Measurements from ENCODE around the gene MTTP.

MTTP gene

DNA sequence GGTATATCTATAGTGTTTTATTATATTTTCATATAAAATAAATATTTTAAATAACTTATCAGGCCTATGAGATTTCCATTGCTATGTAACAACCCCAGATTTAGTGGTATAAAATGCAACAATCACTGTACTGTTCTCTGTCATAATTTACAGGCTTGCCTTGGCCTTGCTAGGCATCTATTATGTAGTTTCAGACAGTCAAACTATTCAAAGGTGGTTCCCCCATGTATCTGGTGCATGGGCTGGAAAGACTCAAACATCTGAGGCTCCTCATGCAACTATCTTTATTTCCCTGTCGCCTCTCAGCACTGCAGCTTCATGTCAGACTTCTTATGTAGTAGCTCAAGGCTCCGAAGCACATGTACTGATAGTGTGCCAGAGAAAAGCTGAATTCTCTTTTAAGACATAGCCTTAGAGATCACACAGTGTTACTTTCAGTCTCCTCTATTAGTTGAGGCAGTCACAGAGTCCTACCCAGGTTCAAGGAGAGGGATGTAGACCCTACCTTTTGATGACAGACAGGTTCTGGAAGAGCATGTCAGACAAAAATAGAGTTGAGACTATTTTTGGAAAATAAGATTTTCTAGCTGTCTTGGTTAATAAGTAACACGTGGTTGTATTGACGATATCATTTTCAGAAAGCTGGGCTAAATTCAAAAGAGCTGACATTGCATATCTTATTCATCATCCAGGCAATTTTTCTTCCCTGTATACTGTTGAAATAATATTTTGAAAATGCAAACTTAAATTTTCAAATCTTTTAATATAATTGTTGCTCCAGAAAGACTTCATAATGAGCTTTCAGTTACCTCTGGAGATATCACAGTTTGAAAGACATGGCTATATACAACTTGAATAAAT is 19.4 kb downstream of the MTTP start:
- DNase-seq (ENCODE audit: low read depth), result no peak

DNA sequence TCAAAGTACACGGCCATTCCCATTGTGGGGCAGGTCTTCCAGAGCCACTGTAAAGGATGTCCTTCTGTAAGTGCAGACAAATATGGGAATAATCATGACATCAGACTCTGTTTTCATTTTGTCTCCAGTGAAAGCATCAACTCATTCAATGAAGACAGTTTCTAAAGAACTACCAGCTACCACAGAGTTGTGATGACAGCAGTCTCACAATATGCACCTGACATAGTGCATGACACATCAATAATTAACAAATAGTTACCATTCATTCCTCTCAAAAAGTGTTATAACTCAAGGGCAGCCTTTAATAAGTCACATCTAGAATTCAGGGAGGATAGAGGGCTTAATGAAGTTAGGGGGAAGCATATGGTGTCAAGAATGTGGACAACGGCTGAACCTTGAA is 20.2 kb downstream of the MTTP start:
- no peak for DNase-seq (ENCODE audit: low read depth)

DNA sequence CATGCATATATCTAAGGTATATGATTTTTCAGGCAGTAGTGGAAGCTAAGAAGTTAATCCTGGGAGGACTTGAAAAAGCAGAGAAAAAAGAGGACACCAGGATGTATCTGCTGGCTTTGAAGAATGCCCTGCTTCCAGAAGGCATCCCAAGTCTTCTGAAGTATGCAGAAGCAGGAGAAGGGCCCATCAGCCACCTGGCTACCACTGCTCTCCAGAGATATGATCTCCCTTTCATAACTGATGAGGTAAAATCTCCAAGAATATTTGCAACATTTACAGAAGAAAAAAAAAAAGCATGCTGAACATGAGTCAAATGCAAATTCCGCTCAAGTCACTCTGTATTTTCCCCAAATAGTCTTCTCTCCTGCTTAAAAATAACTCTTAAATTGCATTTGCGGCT is 32.1 kb downstream of the MTTP start:
- no peak for DNase-seq (ENCODE audit: low read depth)

DNA sequence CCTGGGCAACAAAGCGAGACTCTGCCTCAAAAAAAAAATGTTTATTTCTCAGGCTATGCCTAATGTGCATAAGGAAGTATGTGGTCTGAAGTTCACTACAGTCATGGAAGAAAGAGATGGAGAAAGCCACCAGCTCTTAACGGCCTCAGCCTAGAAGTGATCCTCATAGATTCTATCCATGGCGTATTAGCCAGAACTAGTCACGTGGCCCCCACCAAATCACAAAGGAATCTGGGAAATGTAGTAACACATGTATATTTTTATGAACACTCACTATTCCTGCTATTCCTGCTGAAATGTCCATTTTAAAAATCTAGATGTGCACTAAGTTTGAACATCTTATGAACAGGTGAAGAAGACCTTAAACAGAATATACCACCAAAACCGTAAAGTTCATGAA is 33.8 kb downstream of the MTTP start:
- DNase-seq (ENCODE audit: low read depth), result no peak

DNA sequence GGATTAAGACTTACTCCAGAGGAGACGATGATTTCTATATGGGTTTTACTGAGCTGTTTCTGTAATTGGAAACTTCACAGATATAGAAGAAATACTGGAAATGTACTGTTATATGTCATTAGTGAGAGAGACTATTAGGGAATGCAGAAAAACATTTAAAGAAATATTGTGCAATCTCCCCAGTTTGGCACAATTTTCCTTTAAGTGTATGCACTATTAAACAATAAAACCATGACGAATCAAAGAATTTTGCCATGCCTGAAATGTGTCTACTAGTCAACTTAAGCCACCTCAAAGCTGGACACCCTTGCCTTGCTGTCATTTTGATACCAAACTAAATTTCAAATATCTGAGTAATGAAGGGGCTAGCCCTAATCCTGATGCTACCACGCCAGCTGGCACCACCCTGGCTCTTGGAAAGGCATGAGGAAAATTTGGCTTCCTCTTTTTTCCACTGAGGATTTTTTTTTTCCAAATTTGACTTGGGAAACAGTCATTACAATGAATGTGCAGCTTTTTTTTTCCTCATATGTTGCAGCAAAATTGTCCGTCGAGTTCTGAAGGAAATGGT is 36.1 kb downstream of the MTTP start:
- DNase-seq (ENCODE audit: low read depth), result no peak

DNA sequence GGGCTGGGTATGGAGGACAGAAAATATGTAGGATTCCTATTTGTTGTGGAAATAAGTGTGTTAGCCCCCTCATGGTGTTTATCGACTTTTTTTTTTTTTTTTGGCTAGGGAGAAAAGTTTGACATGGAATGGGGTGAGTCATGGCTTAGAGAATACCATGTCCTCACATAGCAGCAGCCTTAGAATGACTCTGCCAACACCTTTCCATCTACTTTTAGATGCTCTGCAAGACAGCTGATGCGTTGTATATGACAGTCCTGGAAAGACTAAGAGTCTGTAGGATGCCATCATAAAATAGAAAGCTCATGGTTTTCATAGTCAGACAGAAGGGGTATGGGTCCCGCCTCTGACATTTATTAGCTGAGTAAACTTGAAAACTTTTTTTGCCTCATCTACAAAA is 37.7 kb downstream of the MTTP start:
- no peak for DNase-seq (ENCODE audit: low read depth)

DNA sequence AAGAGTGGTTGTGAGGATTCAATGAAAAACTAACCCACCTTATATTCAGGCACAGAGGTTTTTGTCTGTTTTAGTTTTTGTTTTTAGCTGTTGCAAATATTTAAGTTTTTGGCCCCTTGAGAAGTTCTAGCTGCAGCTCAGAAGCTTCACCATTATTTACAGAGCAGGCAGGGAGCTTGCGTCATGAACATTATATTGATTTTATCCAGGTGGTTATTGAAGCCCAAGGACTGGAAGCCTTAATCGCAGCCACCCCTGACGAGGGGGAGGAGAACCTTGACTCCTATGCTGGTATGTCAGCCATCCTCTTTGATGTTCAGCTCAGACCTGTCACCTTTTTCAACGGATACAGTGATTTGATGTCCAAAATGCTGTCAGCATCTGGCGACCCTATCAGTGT is 38.1 kb downstream of the MTTP start:
- DNase-seq (ENCODE audit: low read depth), result no peak

DNA sequence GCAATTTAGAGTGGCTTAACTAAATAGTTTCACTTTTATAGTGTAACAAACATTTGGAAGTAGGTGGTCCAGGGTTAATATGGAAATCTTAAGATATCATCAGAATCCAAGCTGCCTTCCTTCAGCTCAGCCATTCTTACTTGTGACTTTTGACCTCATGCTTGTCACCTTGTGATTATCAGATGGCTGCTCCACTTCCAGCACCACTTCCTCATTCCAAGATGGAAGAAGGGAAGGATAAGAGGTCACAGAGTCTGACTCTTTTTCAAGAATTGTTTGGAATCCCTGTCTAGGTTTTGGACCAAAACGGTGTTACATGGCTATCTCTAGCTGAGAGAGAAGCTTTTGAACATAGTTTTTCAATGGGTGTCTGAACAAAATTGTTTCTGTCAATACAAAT is 39.9 kb downstream of the MTTP start:
- no peak for DNase-seq (ENCODE audit: low read depth)

DNA sequence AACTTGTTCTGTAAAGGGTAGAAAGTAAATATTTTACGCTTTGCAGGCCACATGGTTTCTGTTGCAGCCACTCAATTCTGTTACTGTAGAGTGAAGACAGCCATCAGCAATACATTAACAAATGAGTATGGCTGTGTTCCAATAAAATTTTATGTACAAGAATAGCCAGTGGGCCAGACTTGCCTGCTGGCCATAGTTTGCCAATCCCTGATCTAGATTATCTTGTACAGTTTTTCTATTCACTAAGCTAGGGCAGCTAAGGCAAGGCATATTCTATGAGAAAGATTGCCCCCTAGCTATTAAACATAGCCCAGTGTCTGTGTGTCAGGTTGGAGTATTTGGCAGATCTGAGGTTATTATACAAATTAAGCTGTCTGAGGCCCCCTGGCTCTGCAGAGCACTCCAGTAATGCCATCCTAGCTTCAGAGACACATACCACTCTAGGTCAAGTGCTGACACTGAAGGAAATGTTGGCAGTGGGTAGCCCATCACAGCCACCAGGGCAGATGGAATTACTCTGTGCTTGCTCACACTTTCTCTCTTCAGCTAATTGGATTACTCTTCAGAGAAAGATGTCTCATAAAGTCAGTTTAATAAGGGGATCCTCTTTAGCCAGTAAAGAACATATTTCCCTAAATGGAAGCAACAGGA is 40.7 kb downstream of the MTTP start:
- DNase-seq (ENCODE audit: low read depth), result no peak

DNA sequence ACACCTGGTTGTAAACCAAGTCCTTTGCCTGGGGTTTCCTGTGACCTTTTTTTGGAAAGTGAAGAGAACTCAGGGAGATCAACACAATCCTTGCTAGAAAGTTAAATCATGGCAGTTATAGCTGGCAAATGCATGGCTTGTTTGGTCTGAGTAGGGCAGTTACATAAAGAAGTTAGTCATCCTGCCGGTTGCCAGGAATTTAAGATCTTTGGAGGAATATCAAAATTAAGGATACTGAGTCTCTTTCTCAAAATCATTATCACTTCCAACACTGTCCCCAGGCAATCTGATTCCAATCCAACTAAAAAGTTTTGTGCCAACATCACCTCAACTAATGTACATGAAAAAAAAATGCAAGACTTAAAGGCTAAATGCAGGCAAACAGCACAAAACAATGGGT is 42.8 kb downstream of the MTTP start:
- DNase-seq (ENCODE audit: low read depth), result no peak

DNA sequence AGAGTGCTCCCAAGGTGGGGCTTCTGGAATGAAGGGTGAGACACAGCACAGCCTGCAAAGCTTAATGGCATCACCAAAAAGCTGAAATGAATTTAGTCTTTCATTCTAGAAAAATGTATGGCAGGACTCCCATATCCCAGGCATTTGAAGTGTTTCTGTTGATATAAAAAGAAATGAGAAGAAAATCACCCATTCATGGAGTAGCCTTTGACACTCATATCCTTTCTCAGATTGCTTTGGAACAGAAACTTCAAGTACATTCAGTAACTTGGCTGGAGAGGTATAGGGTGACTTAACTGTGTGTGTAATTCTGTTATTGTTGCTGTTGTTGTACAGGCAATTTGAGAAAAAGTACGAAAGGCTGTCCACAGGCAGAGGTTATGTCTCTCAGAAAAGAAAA is 47.7 kb downstream of the MTTP start:
- DNase-seq (ENCODE audit: low read depth), result no peak

DNA sequence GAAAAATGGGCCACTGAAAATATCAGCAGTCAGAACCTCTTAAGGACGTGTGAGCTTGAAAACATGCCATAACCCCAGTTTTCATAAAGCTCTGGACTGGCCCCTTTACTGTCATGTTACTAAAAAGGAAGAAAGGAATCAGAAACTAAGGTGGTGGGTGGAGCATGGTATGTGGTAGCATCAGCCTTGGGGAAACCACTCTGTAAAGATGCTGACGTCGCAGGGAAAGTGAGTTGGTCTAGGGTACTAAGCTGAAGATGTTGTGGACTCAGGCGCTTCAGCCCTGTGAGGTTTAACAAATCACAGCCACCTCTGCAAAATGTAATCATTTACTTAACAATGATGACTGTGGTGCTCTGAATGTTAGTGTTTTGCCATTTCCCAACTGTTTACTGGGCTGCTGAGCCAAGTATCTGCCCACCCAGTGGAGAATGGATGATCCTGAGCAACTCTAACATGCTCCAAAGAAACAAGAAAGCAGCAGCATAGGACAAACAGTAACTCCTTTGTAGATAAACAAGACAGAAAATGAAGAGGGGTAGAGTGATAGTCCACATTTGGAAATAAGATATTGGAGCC is 49.6 kb downstream of the MTTP start:
- DNase-seq (ENCODE audit: low read depth), result no peak

DNA sequence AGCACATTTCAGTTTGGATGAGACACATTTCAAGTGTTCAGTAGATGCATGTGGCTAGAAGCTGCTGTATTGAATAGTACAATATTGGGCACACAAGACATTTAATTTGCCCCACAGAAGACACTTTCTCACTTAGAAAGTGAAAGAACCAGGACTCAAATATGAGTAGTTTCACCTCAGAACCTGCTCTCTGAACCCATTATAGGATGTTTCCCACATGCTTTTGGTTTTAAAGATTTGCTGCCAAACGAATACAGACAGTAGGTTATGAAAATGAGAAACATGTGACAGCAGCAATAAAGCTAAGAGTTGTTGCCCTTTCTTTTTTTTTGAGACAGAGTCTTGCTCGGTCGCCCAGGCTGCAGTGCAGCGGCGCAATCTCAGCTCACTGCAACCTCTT is 50.7 kb downstream of the MTTP start:
- no peak for DNase-seq (ENCODE audit: low read depth)

DNA sequence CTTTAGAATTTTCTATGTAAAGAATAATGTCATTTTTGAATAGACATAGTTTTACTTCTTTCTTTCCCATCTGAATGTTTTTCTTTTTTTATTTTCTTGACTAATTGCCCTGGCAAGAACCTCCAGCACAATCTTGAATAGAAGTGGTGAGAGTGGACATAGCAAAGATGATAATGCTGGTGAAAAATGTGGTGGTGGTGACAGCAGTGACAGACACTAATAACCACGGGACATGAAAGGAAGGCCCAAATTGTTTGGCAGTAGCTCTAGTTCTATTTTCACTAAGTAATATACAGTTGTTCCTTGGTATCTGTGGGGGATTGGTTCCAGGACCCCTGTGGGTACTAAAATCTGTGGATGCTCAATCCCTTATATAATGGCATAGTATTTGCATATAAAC is 53.4 kb downstream of the MTTP start:
- DNase-seq (ENCODE audit: low read depth), result no peak

DNA sequence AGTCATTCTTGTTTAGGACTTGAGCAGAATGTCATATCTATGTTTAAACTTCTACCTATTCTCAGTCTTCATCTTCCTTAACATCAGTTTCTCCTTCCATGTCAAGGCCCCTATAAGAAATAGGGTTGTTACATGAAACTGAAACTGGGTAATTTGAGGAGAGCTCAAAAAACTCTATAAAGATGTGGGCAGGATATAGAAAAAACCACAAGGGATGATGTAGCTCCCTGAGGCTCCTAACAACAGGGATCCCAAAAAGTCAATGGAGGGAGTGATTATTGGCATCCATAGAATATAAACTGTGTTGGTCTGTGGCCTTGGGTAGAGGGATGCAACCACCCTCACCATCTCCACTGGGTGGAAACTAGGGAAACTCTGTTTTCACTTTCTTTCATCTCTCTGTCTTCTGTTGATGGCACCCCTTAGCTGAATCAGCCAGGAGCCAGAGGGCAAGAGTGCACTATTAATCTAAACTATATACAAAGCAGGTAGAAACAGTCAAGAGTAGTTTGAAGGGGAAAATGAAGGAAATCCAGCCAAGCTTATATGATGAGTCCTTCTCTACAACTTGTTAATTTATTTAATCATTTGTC is 55.4 kb downstream of the MTTP start:
- no peak for DNase-seq (ENCODE audit: low read depth)

DNA sequence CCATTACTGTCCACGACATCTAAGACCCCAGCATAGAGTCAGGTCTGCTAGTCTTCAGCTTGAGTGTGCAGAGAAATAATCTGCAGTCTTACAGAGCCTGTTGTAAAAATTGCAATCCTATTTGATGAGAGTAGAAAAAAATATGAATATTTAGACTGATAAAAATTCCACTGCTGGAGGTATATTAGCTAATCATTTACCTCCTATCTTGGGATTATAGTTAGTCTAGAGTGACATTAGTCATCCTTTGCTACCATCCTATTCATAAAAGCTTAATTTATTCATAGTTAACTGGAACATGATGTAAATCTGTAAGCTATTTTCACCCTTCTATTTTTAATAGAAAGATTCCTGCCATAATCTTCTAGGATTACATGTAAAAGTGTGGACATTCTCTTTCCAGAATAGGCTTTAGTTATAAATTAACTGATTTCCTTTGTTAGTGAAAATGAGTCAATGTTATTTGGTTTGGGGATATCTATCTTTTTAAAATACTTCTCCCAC is 56.3 kb downstream of the MTTP start:
- DNase-seq (ENCODE audit: low read depth), result no peak

DNA sequence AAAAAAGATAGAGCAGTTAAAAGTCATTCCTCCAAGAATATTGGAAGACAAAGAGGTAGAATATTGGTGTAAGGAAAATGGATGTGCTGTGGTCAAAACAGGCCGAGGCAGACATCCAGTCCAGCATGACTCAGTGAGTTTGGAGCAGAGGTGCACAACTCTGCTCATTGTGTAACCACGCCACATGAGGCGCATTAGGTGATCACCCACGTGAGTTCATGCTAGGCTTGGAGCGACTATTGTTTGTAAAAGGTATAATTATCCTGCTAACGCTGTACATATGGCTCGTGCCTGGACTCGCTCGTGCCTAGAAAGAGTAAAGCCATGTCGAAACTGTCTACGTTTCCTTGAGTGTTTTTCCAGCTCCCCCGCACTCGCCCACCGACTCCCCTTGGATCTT is 59.1 kb downstream of the MTTP start:
- no peak for DNase-seq (ENCODE audit: low read depth)

DNA sequence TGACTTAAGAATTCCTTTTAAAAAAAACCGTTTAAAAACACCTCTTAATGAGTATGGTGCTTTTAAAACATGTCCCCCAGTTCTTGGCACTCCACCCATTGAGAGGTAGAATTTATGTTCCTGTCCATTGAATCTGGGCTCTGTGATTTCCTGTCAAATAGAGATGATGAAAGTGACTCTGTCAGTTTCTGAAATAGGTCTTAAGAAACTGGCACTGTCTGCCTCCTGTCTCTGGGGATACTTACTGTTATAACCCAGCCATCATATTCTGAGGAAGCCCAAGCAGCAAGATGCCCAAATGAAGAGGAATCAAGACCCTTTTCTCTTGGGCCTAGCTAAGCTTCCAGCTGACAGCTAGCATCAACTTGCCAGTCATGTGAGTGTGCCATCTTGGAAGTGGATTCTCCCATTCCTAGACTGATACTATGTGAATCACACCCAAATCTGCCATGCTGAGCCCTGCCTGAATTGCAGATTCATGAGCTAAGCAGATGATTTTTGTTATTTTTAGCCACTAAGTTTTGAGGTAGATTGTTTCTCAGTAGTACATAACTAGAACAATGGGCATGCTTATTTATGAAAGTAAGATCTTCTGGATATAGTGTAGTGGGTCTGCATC is 60.2 kb downstream of the MTTP start:
- no peak for DNase-seq (ENCODE audit: low read depth)

DNA sequence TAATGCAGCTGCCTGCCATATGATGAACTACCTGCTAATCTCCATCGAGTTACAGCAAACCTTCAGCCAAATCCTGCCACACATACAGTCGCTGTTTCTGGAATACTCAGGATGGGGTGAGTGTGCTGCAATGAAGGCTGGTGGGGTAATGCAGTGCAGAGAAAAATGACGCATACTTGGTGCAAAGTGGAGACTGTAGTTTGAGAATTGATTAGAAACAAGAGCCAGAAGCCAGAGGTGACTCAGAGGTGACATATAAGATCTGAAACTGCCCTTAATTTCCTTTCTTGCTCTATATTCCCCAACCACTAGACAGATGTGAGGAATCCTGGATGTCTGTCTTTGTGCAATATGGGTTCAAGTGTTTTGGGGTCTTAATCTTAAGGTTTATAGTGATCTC is 61.0 kb downstream of the MTTP start:
- DNase-seq (ENCODE audit: low read depth), result no peak

DNA sequence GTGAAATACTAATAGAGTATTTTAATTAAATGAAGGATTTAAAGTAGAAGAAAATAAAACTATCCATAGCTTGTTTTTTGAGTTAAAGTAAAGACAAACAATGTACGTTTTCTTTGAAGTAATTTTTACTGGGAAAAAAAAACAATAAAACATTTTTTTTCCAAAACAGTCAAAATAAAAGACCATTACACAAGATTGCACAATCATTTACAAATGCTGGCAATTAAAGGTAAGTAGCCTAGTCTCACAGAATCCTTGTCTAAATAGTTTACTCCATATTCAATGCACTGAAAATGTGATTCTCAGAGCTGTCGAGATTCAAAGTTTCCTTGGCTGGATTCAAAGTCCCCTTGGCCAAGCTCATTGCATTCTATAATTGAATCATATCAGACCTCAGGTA is 61.8 kb downstream of the MTTP start:
- DNase-seq (ENCODE audit: low read depth), result no peak

DNA sequence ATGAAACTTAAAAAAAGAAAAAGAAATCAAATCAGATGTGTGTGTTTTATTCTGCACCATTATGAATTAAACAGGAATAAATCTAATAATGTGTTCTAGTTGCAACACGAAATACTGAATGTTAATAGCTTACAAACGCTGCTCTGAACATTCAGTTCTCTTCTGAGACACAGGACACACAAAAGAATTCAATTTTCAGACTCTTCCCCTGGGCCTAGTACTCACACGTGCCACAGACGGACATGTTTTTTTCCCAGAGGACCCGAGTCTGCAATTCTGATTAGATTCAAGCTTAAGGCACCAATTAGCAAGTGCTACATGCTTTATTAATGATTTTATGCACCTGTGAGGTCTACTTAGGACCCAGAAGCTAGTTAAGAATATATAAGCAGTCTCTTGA is 62.5 kb downstream of the MTTP start:
- DNase-seq (ENCODE audit: low read depth), result no peak

DNA sequence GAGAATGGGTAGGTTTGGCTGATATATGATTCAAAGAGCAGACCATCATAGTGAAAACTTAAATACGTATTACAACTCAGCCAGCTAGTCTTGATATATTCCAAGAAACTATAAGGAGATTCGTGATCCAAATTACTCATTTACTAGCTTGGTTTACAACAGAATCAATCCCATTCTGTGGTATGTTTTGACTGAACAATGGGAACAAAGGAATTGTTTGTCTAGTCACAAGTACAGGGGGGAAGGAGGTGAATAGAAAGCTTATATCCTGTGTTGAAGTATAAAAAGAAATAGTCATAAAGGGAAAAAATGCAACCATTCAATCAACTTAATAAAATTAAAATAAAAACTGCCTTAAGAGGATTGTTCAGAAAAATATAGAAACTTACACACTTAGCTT is 66.1 kb downstream of the MTTP start:
- no peak for DNase-seq (ENCODE audit: low read depth)

All from activated T-cell treated with anti-CD3 and anti-CD28 coated beads for 24 hours (primary cell).